ENCODE data around the gene DTNB.
A peak's percentile ranks its signal among the peaks of the same experiment; 100 is the strongest.
"Not testable (repeated sequence)": the region's sequence is repeated elsewhere in the genome, so short reads cannot be mapped to it uniquely, and the experiment has no call there.

The DTNB gene

DNA sequence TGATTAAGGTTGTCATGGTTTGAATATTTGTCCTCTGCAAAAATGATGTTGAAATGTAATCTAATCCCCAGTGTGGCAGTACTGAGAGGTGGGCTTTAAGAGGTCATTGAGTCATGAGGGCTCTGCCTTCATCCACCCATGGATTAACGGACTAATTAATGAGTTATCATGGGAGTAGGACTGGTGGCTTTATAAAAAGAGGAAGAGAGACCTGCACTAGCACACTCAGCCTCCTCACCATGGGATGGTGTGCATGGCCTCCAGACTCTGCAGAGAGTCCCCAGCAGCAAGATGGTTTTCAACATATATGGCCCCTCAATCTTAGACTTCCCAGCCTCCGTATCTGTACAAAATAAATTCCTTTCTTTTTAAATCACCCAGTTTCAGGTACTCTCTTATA is 41.0 kb downstream of the DTNB start:
- no peak for DNase-seq (ENCODE audit: low spot score)

DNA sequence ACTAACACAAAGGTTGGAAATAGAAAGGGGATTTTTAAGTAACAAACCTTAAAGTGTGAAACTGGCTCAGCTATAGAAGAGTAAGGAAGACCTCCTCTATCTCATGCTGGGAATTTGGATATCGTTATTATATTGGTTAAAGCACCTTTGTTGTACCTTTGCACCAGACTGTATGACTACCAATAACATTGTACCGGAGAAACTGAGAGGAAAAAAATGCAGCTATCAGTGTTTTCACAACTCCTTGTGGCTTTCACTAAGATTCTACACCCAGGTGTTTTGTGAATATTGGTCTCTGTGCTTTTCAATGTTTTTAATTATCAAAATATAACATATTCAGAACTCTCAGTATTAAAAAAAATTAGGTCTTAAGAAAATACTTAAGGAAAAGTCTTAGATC is 48.7 kb downstream of the DTNB start:
- no peak for DNase-seq (ENCODE audit: low spot score)

DNA sequence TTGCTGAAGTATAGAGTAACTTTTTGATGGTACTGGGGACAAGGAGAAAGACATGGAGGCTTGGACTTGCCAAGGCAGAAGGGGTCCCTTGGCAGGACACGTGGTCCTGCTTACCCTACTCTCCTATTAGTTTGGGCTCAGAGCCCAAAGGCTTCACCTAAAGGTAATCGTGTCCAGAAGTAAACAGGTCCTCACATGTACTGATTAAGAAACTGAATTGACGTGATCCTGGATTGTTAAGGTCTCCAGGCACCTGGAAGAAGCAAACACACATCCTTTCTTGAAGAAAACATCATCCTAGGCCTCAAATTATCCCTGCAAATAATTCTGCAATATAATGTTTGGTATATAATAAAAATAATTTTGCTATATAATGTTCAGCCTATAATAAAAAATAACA is 50.0 kb downstream of the DTNB start:
- no peak for DNase-seq (ENCODE audit: low spot score)

DNA sequence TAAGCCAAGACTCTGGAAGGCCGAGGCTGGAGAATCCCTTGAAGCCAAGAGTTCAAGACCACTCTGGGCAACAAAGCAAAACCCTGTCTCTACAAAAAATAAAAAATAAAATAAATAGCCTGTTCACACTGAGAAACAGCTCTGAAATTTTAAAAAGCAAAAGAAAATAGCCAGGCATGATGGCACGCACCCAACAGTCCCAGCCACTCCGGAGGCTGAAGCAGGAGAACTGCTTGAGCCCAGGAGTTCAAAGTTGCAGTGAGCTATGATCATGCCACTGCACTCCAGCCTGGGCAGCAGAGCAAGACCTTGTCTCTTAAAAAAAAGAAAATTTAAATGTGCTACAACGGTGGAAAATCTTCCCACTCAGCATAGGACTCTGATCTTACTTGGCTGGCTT is 52.7 kb downstream of the DTNB start:
- no peak for DNase-seq (ENCODE audit: low spot score)

DNA sequence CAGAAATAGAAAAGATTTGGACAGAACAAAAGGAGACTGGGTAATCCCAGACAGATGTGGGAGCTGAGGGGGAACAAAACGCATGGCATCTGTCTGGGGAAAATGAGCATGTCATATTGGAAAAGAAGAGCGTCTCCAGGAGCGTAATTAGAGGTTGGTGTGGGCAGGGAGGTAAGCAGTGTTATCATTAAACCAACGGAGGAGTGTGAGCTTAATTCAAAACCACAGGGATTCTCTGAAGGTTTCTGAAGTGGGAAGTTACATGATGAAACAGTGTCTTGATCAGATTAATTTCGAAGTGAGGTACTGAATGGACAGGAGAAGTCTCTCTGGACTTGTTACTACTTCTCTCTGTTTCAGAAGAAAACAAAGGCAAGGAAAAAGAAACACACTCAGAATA is 53.3 kb downstream of the DTNB start:
- no peak for DNase-seq (ENCODE audit: low spot score)

DNA sequence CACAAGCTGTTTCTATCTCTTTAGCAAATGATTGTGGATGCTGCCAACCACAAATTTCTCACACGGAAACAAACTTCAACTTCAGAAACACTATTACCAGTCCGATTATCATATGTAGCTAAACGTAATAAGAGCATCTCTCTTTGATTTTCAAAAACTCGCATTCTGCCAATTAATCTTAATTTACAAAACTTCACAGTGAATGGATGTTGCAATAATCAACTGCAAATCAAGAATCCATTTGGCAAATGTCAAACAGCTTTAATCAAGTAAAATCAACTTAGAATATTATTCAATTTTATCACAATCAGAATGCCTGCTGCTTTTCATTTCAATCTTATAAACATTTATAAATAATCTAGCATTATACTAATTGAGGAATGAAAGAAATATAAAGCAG is 54.2 kb downstream of the DTNB start:
- no peak for DNase-seq (ENCODE audit: low spot score)

DNA sequence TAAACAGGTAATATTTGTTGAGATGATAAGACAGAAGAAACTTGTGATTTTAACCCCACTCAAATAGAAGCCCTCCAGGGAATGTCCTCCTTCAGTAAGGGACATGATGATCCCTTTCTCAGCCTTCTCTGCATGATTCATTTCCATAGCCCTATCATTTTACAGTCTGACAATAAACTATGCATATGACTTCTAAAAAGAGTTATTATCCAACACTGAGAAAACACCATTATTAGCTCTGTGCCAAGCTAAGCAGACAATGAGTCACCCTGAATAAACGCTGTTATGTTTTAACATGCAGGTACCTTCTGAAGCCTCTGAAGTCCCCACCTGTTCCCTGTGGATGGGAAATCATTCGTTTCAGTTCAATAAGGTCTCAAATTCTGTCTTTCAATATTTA is 54.7 kb downstream of the DTNB start:
- DNase-seq (ENCODE audit: low spot score), result no peak

DNA sequence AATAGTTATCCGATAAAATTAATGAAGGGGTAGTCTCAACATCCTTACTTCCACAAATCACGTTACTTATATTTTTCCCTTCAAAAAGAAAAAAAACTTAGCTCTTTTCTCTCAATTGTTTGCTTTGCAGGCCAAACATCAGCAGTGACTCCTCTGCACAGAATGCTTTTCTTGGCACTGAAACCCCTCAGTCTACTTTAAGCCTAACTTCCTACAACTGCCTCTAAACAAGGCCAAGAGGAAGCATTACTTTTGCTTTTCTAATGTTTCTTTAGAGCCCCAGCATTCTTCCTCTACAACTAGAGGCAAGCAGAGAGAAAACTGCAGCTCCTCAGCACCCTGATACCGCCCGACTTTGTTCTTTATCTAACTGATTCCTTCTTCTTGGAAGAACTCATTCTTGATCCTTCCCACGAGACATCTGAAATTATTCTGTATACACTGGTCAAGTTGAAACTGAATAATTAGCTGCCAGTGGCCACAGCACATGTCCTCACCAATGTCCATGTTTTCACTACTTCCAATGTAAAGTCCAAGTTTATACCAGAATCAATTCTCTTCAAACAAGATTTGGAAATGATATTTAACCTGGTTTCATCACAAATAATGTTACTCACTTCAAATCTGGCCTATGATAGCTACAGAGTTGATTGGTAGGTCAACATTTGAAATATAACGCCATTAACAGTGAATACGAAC is 55.3 kb downstream of the DTNB start:
- DNase-seq (ENCODE audit: low spot score), result no peak

DNA sequence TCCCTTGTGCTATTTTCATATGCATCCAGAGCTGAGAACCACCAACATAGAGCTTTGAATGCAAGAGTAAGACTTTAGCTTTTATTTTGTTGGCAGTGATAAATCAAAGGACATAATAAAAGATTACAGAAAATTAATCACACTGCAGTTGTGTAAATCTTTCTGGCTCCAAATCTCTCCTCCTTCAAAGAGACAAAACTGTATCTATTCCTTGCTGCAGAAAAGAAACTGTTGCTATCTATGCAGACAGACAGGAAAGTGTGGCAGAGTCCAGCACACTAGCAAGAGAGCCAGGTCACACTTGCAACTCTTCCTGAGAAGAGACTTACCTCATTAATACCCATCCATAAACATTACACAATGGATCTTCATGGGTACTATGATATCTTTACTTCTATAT is 57.5 kb downstream of the DTNB start:
- DNase-seq (ENCODE audit: low spot score), result no peak

DNA sequence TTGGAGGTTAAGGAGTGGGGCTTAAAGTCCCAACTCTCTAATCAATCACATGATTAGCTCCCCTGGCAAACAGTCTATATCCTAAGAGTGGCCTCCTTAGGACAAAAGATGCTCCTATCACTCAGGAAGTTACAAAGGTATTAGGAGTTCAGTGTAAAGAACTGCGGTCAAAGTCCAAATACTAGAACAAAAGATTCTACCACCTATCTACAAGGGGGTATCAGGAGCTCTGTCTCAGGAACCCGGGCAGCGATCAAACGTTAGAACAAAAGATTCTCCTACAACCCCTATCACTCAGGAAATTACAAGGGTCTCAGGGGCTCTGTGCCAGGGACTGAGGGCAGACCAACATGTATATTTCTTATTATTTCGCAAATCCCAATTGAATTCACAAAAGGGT is 58.0 kb downstream of the DTNB start:
- no peak for DNase-seq (ENCODE audit: low spot score)

DNA sequence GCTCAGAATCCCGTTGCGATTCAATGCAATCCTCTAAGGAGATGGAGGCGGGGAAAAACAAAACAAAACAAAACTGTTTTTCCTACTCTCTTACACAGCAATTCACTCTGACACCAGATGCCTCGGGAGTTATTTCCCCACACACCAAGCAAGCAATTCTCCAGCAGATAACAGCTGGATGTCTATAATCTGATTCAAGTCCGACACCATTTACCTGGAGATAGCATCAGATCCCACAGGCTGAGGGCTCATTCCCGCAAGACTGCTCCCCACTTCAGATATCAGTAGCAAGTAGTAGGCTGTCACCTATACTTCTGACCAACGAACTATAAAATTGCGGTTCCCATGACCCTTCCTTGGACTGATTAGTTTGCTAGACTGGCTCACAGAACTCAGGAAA is 58.7 kb downstream of the DTNB start:
- no peak for DNase-seq (ENCODE audit: low spot score)

DNA sequence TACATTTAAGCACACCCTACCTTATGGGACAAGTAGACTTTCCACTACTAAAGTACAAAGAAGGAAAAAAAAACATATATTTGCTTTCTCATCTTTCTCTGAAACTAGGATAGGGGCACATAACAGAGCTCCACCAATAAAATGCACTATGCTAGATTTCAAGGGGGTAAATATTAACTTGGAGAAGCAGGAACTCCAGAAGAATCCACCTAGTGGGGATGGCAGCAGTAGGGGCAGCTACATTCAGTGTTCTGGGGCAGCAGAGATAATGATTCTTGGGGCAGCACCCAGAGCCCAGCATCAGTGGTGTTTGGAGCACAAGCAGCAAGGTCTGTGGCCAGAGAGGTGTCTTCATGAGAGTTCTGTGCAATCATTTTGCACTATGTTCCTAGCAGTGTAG is 64.7 kb downstream of the DTNB start:
- no peak for DNase-seq (ENCODE audit: low spot score)

DNA sequence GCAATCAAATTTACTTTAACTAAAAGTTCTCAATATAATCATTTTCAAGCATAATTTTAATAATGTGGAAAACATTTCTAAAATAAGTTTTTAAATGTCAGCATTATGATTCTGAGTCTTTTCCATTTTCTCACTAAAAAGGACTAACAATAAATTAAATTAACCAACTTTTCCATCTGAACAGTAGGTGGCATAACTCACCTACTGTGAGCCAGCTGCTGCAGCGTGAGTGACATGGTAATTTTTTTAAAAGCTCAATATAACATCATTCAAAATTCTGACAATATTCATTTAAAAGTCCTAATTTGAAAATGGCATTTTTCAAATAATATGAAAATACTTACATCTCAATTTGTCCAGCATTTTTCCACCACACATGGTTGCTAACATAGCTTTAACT is 66.5 kb downstream of the DTNB start:
- no peak for DNase-seq (ENCODE audit: low spot score)

DNA sequence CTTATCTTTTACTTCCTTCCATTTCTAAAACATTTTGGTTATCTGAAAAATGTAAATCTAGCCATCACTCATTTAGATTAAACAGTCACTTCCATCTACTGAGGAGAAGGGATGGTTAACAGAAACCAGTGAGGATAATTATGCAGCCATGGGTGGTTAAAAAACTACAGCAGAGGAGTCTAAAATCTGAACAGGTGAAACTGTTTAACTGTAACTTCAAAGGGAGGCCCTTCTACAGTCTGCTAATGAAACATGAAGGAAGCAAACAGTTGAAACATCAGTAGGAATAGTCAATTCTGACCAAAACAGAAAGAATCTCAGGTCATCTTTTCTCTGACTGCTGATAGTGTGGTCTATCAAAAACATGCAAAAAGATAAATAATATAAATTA is 71.0 kb downstream of the DTNB start:
- no peak for DNase-seq (ENCODE audit: low spot score)

DNA sequence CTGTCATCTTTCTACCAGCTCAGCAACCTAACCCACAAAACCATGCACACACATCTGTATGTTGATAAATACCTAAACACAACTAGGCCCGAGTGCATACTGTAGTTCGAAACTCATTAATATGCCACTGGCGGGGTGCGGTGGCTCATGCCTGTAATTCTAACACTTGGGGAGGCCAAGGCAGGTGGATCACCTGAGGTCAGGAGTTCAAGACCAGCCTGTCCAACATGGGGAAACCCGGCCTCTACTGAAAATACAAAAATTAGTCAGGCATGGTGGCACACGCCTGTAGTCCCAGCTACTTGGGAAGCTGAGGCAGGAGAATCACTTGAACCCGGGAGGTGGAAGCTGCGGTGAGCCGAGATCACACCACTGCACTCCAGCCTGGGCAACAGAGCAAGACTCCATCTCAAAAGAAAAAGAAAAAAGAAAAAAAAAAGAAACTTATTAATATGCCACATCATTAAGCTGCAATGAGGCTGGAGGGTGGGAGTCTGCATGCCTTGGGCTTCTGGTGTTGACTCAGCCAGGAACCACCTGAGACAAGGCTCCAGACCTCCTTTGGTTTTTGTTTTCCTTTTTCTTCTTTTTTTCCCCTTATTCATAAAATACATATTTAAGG is 71.6 kb downstream of the DTNB start:
- DNase-seq (ENCODE audit: low spot score), result not testable (repeated sequence)

DNA sequence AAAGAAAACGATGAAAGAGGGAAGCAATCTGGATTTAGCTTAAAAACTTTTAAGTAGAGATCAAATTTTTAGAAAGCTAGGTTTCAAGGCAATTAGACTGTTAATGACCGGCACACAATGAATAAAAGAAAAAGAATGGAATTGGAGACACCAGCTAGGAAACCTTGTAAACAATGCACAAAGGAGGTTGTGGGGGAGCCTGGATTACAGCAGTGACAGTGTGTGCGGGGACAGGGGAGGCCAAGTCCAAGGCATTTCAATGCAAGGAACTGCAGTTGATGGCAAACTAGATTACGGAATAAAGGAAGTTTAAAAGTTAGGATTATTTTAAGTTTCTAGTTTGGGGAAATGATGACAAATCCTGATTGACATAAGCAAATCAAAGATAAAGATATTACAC is 74.5 kb downstream of the DTNB start:
- peak; percentile 92 for DNase-seq (ENCODE audit: low spot score)

DNA sequence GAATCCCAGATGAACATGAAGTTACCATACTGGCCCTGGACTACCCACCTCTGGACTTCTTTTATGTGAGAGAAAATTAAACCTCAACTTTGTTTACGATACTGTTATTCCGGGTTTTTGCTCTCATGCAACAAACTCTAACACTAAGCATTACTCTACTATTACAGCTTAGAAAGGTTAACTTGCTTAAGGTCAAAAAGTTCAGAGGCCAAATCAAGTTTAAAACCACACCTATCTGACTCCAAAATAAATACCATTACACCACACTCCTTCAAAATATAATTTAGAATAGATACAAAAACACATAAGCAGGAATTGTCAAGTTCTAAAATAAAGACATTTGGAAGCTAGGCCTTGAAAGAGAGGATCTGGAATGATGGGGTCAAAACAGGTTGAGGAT is 75.0 kb downstream of the DTNB start:
- DNase-seq (ENCODE audit: low spot score), result no peak

DNA sequence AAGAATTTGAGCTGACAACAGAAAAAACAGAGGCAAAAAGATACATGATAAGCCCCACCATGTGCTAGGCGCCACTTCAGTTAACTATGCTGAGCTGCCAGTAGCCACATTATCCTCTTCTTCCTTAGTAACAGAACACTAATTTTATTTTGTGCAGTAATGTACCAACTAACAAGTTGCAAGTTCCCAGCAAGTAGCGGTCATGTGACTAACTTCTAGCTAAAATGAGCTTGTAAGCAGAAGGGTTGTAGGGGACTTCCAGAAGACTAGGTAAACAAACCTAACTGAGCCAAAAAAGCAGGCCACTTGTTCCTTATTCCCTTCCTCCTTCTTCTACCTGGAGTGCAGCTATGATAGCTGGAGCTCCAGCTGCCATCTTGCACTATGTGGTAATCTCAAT is 75.5 kb downstream of the DTNB start:
- DNase-seq (ENCODE audit: low spot score), result no peak

DNA sequence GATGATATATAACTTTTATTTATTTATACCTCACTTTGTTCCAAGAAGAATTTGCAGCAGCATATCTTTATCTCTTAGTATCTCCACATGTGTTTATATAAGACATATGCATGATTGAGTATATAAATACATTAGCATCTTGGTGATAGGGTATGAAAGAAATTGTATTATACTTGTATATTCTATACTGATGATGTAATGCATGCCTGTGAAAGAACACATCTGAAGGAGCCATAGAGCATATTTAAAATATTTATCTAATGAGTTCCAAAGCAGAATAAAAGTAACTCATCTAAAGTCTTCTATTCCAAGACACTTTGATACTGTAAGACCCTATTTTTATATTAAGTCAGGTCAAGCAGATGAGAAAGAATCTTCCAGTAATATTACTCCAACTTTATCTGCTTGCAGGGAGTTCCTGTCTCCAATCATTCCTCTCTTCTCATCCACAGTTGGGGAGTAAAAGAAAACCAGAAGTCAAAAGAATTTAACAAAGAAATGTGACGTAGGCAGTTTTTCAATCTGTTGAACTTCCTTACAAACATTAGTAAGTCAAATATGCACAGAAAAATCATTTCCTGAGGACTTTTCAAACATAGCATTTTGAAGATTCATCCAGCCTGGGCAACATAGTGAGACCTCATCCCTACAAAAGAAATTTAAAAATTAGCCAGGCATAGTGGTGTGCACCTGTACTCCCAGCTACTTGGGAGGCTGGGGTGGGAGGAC is 76.7 kb downstream of the DTNB start:
- DNase-seq (ENCODE audit: low spot score), result no peak

DNA sequence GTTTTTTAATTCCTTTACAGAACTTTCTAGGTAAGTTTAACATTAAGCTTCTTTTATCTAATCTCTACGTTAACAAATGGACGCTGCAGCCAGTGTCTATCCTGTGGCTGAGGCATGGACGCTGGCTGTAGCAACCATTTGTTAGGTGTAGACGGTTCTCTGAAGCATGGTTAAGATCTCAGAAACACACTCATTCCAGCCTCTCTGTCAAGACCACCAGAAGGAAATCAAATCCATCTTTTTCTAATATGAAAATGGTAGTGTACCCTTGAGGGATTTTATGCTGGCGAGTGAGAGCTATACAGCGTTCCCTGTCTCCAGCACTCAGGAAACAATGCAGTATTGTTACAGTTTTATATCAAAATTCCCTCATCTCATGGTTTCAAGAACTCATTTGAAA is 78.0 kb downstream of the DTNB start:
- DNase-seq (ENCODE audit: low spot score), result no peak

DNA sequence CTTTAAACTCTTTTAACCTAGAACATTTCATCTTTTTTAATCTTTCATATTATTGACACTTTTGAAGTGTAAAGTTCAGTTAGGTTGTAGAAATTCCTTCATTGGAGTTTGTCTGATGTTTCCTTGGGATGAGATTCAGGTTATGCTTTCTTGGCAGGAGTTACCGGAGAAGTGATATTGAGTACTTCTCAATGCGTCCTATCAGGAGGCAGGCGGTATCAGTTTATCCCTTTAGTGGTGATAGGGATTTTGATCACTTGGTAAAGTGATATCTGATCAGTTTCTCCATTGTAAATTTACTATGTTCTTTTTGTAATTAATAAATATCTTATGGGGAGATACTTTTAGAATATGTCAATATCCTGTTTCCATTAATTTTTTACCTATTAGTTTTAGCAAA is 78.4 kb downstream of the DTNB start:
- no peak for DNase-seq (ENCODE audit: low spot score)

DNA sequence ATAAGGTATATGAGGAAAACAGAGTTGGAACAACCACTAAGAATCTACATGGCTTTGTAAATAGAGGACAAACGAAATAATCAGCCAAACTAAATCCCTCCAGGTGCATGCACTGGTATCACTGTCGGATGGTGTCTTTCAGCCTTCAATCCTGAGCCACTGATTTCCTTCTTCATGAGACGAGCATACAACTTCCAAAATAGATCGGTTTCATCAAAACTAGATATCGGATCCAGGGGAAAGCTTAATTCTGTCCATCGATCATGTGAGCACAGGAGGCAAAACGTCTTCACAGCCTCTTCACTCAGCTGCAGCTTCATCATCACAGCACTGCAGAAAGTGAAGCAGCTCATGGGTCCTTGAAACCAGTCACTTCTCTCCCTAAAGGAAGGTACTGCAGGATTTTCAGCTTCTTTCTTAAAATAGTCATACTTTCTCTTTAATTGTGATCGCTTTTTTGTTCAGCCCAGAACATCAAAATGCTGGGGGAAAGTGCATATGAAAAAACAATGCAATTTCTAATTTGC is 80.5 kb downstream of the DTNB start:
- DNase-seq (ENCODE audit: low spot score), result no peak

DNA sequence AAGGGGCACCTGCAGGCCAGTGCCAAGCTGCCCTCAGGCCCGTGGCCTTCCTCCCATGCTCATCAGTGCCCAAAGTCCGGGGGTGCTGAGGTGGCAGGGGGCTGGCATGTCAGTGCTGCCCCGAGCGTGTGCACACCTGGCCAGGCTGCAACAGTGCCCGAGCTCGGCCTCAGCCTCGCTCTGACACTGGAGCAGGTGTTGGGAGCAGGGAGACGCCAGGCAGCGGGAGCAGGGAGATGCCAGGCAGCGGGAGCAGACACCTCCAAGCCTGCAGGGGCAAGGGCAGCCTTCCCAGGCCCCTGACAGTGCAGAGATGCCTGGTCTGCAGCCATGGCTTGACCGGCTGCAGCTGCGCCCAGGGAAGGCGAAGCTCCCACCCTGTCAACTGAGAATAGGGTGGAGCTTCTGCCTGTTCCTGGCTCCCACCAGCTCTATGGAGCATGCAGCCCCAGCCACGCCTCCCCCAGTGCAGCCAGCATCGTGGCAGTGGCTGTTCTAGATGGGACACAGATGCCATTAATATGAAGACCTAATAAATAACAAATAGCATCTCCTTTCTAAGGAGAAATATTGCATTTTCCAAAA is 82.4 kb downstream of the DTNB start:
- peak; percentile 88 for DNase-seq (ENCODE audit: low spot score)
